ENCODE results near the gene NUF2.
"Not testable (repeated sequence)": the region's sequence is repeated elsewhere in the genome, so short reads cannot be mapped to it uniquely, and the experiment has no call there.

NUF2 gene

GRCh38 chr1:163305441-163305840 lies 16.3 kb upstream of the NUF2 start:
- Mint-ChIP-seq H3K36me3 (ENCODE audit: low read depth) (peaks cover 49% of the 10 kb centered on the region), H3K4me3 (no peak overlapping the region), H3K9me3 (no peaks in the 10 kb centered on the region), H3K27ac (no peak overlapping the region), H3K4me1 (ENCODE audit: low read depth) (no peaks in the 10 kb centered on the region), H3K27me3 (no peaks in the 10 kb centered on the region)

- no peak overlapping the region for H3K4me3 Mint-ChIP-seq
- no peak overlapping the region for H3K27ac Mint-ChIP-seq
- H3K27me3 Mint-ChIP-seq: no peaks in the 10 kb centered on the region
- H3K36me3 Mint-ChIP-seq (ENCODE audit: low read depth): peaks cover 42% of the 10 kb centered on the region
- no peaks in the 10 kb centered on the region for H3K9me3 Mint-ChIP-seq
- H3K4me1 Mint-ChIP-seq (ENCODE audit: low read depth): no peaks in the 10 kb centered on the region
Observed at GRCh38 chr1:163307479-163308171, 14.1 kb upstream of the NUF2 start.

GRCh38 chr1:163308811-163309210 lies 12.9 kb upstream of the NUF2 start:
- peaks cover 34% of the 10 kb centered on the region for H3K36me3 Mint-ChIP-seq (ENCODE audit: low read depth)
- H3K27me3 Mint-ChIP-seq: no peaks in the 10 kb centered on the region
- H3K4me3 Mint-ChIP-seq: no peak overlapping the region
- H3K27ac Mint-ChIP-seq: no peak overlapping the region
- H3K9me3 Mint-ChIP-seq: no peaks in the 10 kb centered on the region
- H3K4me1 Mint-ChIP-seq (ENCODE audit: low read depth): no peaks in the 10 kb centered on the region

- Mint-ChIP-seq H3K4me1 (ENCODE audit: low read depth) (peaks cover 10% of the 10 kb centered on the region), H3K4me3 (no peak overlapping the region), H3K9me3 (no peaks in the 10 kb centered on the region), H3K36me3 (ENCODE audit: low read depth) (peaks cover 7% of the 10 kb centered on the region), H3K27me3 (no peaks in the 10 kb centered on the region), H3K27ac (no peak overlapping the region)
Observed at GRCh38 chr1:163315773-163316374, 5.9 kb upstream of the NUF2 start.

GRCh38 chr1:163320891-163321290 lies 863 bp upstream of the NUF2 start:
- H3K36me3 Mint-ChIP-seq (ENCODE audit: low read depth): peaks cover 7% of the 10 kb centered on the region
- H3K27ac Mint-ChIP-seq: peak overlapping the region; percentile 97
- H3K4me3 Mint-ChIP-seq: peak overlapping the region; percentile 97
- H3K27me3 Mint-ChIP-seq: no peaks in the 10 kb centered on the region
- H3K9me3 Mint-ChIP-seq: no peaks in the 10 kb centered on the region
- peaks cover 37% of the 10 kb centered on the region for H3K4me1 Mint-ChIP-seq (ENCODE audit: low read depth)

- H3K9me3 Mint-ChIP-seq, H3K27me3 Mint-ChIP-seq, H3K27ac Mint-ChIP-seq: not testable (repeated sequence)
- Mint-ChIP-seq H3K36me3 (ENCODE audit: low read depth) (peaks cover 29% of the 10 kb centered on the region), H3K4me3 (peak overlapping the region; percentile 97), H3K4me1 (ENCODE audit: low read depth) (peaks cover 37% of the 10 kb centered on the region)
Observed at GRCh38 chr1:163323339-163323738, 1.6 kb downstream of the NUF2 start.

- Mint-ChIP-seq H3K27me3 (no peaks in the 10 kb centered on the region), H3K36me3 (ENCODE audit: low read depth) (peaks cover 91% of the 10 kb centered on the region), H3K27ac (no peak overlapping the region), H3K9me3 (peaks cover 24% of the 10 kb centered on the region), H3K4me3 (no peak overlapping the region), H3K4me1 (ENCODE audit: low read depth) (no peaks in the 10 kb centered on the region)
Observed at GRCh38 chr1:163331116-163331515, 9.4 kb downstream of the NUF2 start.

- Mint-ChIP-seq H3K27ac (no peak overlapping the region), H3K4me3 (no peak overlapping the region), H3K36me3 (ENCODE audit: low read depth) (peaks cover 88% of the 10 kb centered on the region)
Observed at GRCh38 chr1:163335216-163335615, 13.5 kb downstream of the NUF2 start.

GRCh38 chr1:163337631-163338030 lies 15.9 kb downstream of the NUF2 start:
- Mint-ChIP-seq H3K9me3 (peaks cover 1% of the 10 kb centered on the region), H3K36me3 (ENCODE audit: low read depth) (peaks cover 74% of the 10 kb centered on the region), H3K4me3 (no peak overlapping the region), H3K4me1 (ENCODE audit: low read depth) (no peaks in the 10 kb centered on the region), H3K27ac (no peak overlapping the region), H3K27me3 (no peaks in the 10 kb centered on the region)

More at GRCh38 chr1:163335216-163335615, 13.5 kb downstream of the NUF2 start:
- no peaks in the 10 kb centered on the region for H3K4me1 Mint-ChIP-seq (ENCODE audit: low read depth)
- no peaks in the 10 kb centered on the region for H3K27me3 Mint-ChIP-seq
- peaks cover 20% of the 10 kb centered on the region for H3K9me3 Mint-ChIP-seq

- Mint-ChIP-seq H3K27me3 (no peaks in the 10 kb centered on the region), H3K9me3 (no peaks in the 10 kb centered on the region), H3K36me3 (ENCODE audit: low read depth) (peaks cover 76% of the 10 kb centered on the region), H3K4me3 (no peak overlapping the region), H3K4me1 (ENCODE audit: low read depth) (no peaks in the 10 kb centered on the region), H3K27ac (no peak overlapping the region)
Observed at GRCh38 chr1:163346326-163346870, 24.6 kb downstream of the NUF2 start.

- Mint-ChIP-seq H3K27me3 (no peaks in the 10 kb centered on the region), H3K27ac (no peak overlapping the region), H3K36me3 (ENCODE audit: low read depth) (peaks cover 80% of the 10 kb centered on the region), H3K9me3 (no peaks in the 10 kb centered on the region), H3K4me1 (ENCODE audit: low read depth) (no peaks in the 10 kb centered on the region), H3K4me3 (no peak overlapping the region)
Observed at GRCh38 chr1:163347106-163347505, 25.4 kb downstream of the NUF2 start.

- Mint-ChIP-seq H3K9me3 (no peaks in the 10 kb centered on the region), H3K4me1 (ENCODE audit: low read depth) (no peaks in the 10 kb centered on the region), H3K27me3 (no peaks in the 10 kb centered on the region), H3K36me3 (ENCODE audit: low read depth) (peaks cover 62% of the 10 kb centered on the region), H3K4me3 (no peak overlapping the region), H3K27ac (no peak overlapping the region)
Observed at GRCh38 chr1:163351912-163352311, 30.2 kb downstream of the NUF2 start.

GRCh38 chr1:163357378-163357777 lies 35.6 kb downstream of the NUF2 start:
- Mint-ChIP-seq H3K36me3 (ENCODE audit: low read depth) (peaks cover 12% of the 10 kb centered on the region), H3K27ac (no peak overlapping the region), H3K9me3 (no peaks in the 10 kb centered on the region), H3K27me3 (peaks cover 11% of the 10 kb centered on the region), H3K4me1 (ENCODE audit: low read depth) (no peaks in the 10 kb centered on the region), H3K4me3 (no peak overlapping the region)

- H3K36me3 Mint-ChIP-seq (ENCODE audit: low read depth): peaks cover 11% of the 10 kb centered on the region
- H3K27me3 Mint-ChIP-seq: peaks cover 14% of the 10 kb centered on the region
- H3K4me1 Mint-ChIP-seq (ENCODE audit: low read depth); H3K27ac Mint-ChIP-seq; H3K9me3 Mint-ChIP-seq; H3K4me3 Mint-ChIP-seq: not testable (repeated sequence)
Observed at GRCh38 chr1:163358172-163358571, 36.4 kb downstream of the NUF2 start.

GRCh38 chr1:163361123-163361934 lies 39.6 kb downstream of the NUF2 start:
- Mint-ChIP-seq H3K27ac (no peak overlapping the region), H3K36me3 (ENCODE audit: low read depth) (peaks cover 4% of the 10 kb centered on the region), H3K27me3 (peaks cover 16% of the 10 kb centered on the region), H3K4me1 (ENCODE audit: low read depth) (no peaks in the 10 kb centered on the region), H3K9me3 (no peaks in the 10 kb centered on the region), H3K4me3 (no peak overlapping the region)

Data from stimulated activated naive CD8-positive, alpha-beta T cell treated with anti-CD3 and anti-CD28 coated beads, Interleukin-15, Interleukin-2, amounts not matched to agents 100 ng/mL and 50 ng/mL, for 24 hours (primary cell).